ENCODE measurements around the gene PLD3. TPM values are rescaled to one million over a fixed set of nuclear protein-coding genes. Genes with fewer than 3 reads are reported as not detected.

The PLD3 gene
- total RNA-seq, 2 experiments from 2014 or later: 54.4 to 56.7 TPM

GRCh38 chr19:40314656-40315055 lies 33.8 kb upstream of the PLD3 start:
- Mint-ChIP-seq H3K36me3 (ENCODE audit: low read depth) (peaks cover 4% of the 10 kb centered on the region), H3K27ac (no peak overlapping the region), H3K27me3 (no peaks in the 10 kb centered on the region), H3K9me3 (no peaks in the 10 kb centered on the region), H3K4me1 (ENCODE audit: low read depth) (peaks cover 3% of the 10 kb centered on the region), H3K4me3 (no peak overlapping the region)
- intact Hi-C loops (cut with micrococcal nuclease): no loop called here
- ChIA-PET POLR2A (interaction anchor here (1.2 kb wide), 1 partner anchor 106 kb away, joined by 3 read pairs; no protein-coding TSS in a partner anchor), CTCF (interaction anchor here (2.0 kb wide), 1 partner anchor 10 kb away, joined by 8 read pairs; no protein-coding TSS in a partner anchor)
- DNase-seq: no peak
- no peak for TF ChIP-seq CTCF (IDR thresholded peaks at IDR 0.05)
- no peak for ATAC-seq

- Mint-ChIP-seq H3K27ac (no peak overlapping the region), H3K9me3 (no peaks in the 10 kb centered on the region), H3K4me1 (ENCODE audit: low read depth) (peaks cover 3% of the 10 kb centered on the region), H3K4me3 (no peak overlapping the region), H3K36me3 (ENCODE audit: low read depth) (peaks cover 7% of the 10 kb centered on the region), H3K27me3 (no peaks in the 10 kb centered on the region)
- POLR2A ChIA-PET: no interaction called here
- ATAC-seq: no peak
- intact Hi-C loops (cut with micrococcal nuclease): no loop called here
- CTCF ChIA-PET: interaction anchor here (1.0 kb wide), 1 partner anchor 11 kb away, joined by 4 read pairs; no protein-coding TSS in a partner anchor
- TF ChIP-seq CTCF (IDR thresholded peaks at IDR 0.05): no peak
- DNase-seq: no peak
Observed at GRCh38 chr19:40315812-40316470, 32.6 kb upstream of the PLD3 start.

- H3K36me3 Mint-ChIP-seq (ENCODE audit: low read depth): peaks cover 7% of the 10 kb centered on the region
- TF ChIP-seq CTCF (IDR thresholded peaks at IDR 0.05): no peak
- H3K4me3 Mint-ChIP-seq: no peak overlapping the region
- CTCF ChIA-PET: interaction anchor here (4.0 kb wide), 1 partner anchor 12 kb away, joined by 16 read pairs; no protein-coding TSS in a partner anchor
- H3K4me1 Mint-ChIP-seq (ENCODE audit: low read depth): peaks cover 3% of the 10 kb centered on the region
- POLR2A ChIA-PET: no interaction called here
- H3K9me3 Mint-ChIP-seq: no peaks in the 10 kb centered on the region
- H3K27me3 Mint-ChIP-seq: no peaks in the 10 kb centered on the region
- no peak overlapping the region for H3K27ac Mint-ChIP-seq
- intact Hi-C loops (cut with micrococcal nuclease): no loop called here
- DNase-seq (no peak), ATAC-seq (no peak)
Observed at GRCh38 chr19:40317338-40317737, 31.2 kb upstream of the PLD3 start.

- DNase-seq: no peak
- H3K36me3 Mint-ChIP-seq (ENCODE audit: low read depth): peaks cover 17% of the 10 kb centered on the region
- no peaks in the 10 kb centered on the region for H3K9me3 Mint-ChIP-seq
- CTCF ChIA-PET: interaction anchor here (4.0 kb wide), 1 partner anchor 15 kb away, joined by 16 read pairs; no protein-coding TSS in a partner anchor
- TF ChIP-seq CTCF (IDR thresholded peaks at IDR 0.05): no peak
- POLR2A ChIA-PET: interaction anchor here (1.1 to 1.3 kb wide), 2 partner anchors 11 to 16 kb away, joined by 3 read pairs; no protein-coding TSS in a partner anchor
- no peaks in the 10 kb centered on the region for H3K4me1 Mint-ChIP-seq (ENCODE audit: low read depth)
- no peak overlapping the region for H3K27ac Mint-ChIP-seq
- intact Hi-C loops (cut with micrococcal nuclease): no loop called here
- no peaks in the 10 kb centered on the region for H3K27me3 Mint-ChIP-seq
- H3K4me3 Mint-ChIP-seq: no peak overlapping the region
- ATAC-seq: no peak
Observed at GRCh38 chr19:40320558-40320935, 27.9 kb upstream of the PLD3 start.

GRCh38 chr19:40321076-40321475 lies 27.4 kb upstream of the PLD3 start:
- Mint-ChIP-seq H3K4me3 (no peak overlapping the region), H3K27me3 (no peaks in the 10 kb centered on the region), H3K9me3 (no peaks in the 10 kb centered on the region), H3K4me1 (ENCODE audit: low read depth) (no peaks in the 10 kb centered on the region), H3K27ac (no peak overlapping the region), H3K36me3 (ENCODE audit: low read depth) (peaks cover 19% of the 10 kb centered on the region)
- ChIA-PET CTCF (no interaction called here), POLR2A (no interaction called here)
- DNase-seq: no peak
- intact Hi-C loops (cut with micrococcal nuclease): no loop called here
- TF ChIP-seq CTCF (IDR thresholded peaks at IDR 0.05): no peak
- no peak for ATAC-seq
